Trophoblast cell (in vitro differentiated cells and primary cell): Measurements from ENCODE around the gene HFM1.

ENCODE experiments used
- DNase-seq, 2 donors: peaks; one replicate each; pipeline ENCODE4 v3.0.0-alpha.2; 2016
- H2AFZ ChIP-seq: 2 replicates; pipeline ENCODE4 v1.6.1; 2013; ENCODE audit warnings: low read length, moderate library complexity, mild to moderate bottlenecking; ENCODE audit not compliant: insufficient read depth, poor library complexity
- H2AK5ac ChIP-seq: 2 replicates; pipeline ENCODE4 v1.6.1; 2013; ENCODE audit warnings: mild to moderate bottlenecking, low read length
- H2BK120ac ChIP-seq: 2 replicates; pipeline ENCODE4 v1.6.1; 2013; ENCODE audit warnings: low read length, mild to moderate bottlenecking, moderate library complexity; ENCODE audit not compliant: insufficient read depth, poor library complexity
- H2BK12ac ChIP-seq: 2 replicates; pipeline ENCODE4 v1.6.1; 2013; ENCODE audit warnings: mild to moderate bottlenecking, low read length, moderate library complexity
- H2BK5ac ChIP-seq: 2 replicates; pipeline ENCODE4 v1.6.1; 2013; ENCODE audit warnings: low read length, low read depth, moderate library complexity, mild to moderate bottlenecking; ENCODE audit not compliant: poor library complexity
- H3K14ac ChIP-seq: 2 replicates; pipeline ENCODE4 v1.6.1; 2013; ENCODE audit warnings: mild to moderate bottlenecking, low read length
- H3K18ac ChIP-seq: 2 replicates; pipeline ENCODE4 v1.6.1; 2013; ENCODE audit warnings: mild to moderate bottlenecking, low read length
- H3K23ac ChIP-seq: 2 replicates; pipeline ENCODE4 v1.6.1; 2013; ENCODE audit warnings: low read length
- H3K27ac ChIP-seq: 2 replicates; pipeline ENCODE4 v1.5.1; 2013; ENCODE audit warnings: low read depth, mild to moderate bottlenecking, inconsistent platforms, low read length, moderate library complexity
- H3K27me3 ChIP-seq: 2 replicates; pipeline ENCODE4 v1.6.1; 2013; ENCODE audit warnings: inconsistent platforms, mild to moderate bottlenecking, low read length, moderate library complexity; ENCODE audit not compliant: insufficient read depth
- H3K36me3 ChIP-seq, 2 experiments: 1 replicate in 1 of 2; 2 replicates in 1 of 2; pipeline ENCODE4 v1.6.1; 2013; ENCODE audit warnings: low read length in 2 of 2, mild to moderate bottlenecking in 2 of 2, moderate library complexity in 1 of 2; ENCODE audit not compliant: insufficient read depth in 2 of 2, control insufficient read depth in 1 of 2
- H3K4ac ChIP-seq: 2 replicates; pipeline ENCODE4 v1.6.1; 2013; ENCODE audit warnings: low read depth, mild to moderate bottlenecking, low read length, moderate library complexity
- H3K4me1 ChIP-seq, 2 experiments: 1 replicate in 1 of 2; 2 replicates in 1 of 2; pipeline ENCODE4 v1.6.1; 2013; ENCODE audit warnings: low read length in 2 of 2, mild to moderate bottlenecking in 2 of 2, moderate library complexity in 1 of 2; ENCODE audit not compliant: insufficient read depth in 2 of 2, control insufficient read depth in 1 of 2
- H3K4me2 ChIP-seq: 2 replicates; pipeline ENCODE4 v1.6.1; 2013; ENCODE audit warnings: inconsistent platforms, mild to moderate bottlenecking, low read length, moderate library complexity
- H3K4me3 ChIP-seq: 2 replicates; pipeline ENCODE4 v1.5.1; 2013; ENCODE audit warnings: mild to moderate bottlenecking, low read depth, low read length, inconsistent platforms
- H3K79me1 ChIP-seq: one replicate; pipeline ENCODE4 v1.6.1; 2013; ENCODE audit warnings: low read length
- H3K79me2 ChIP-seq: 2 replicates; pipeline ENCODE4 v1.6.1; 2013; ENCODE audit warnings: low read length, mild to moderate bottlenecking; ENCODE audit not compliant: control insufficient read depth, insufficient read depth, poor library complexity
- H3K9ac ChIP-seq: 2 replicates; pipeline ENCODE4 v1.6.1; 2013; ENCODE audit warnings: mild to moderate bottlenecking, low read length
- H3K9me3 ChIP-seq: 2 replicates; pipeline ENCODE4 v1.6.1; 2013; ENCODE audit warnings: low read depth, mild to moderate bottlenecking, control low read depth, inconsistent platforms, low read length; ENCODE audit not compliant: insufficient read depth
- H4K12ac ChIP-seq: 2 replicates; pipeline ENCODE4 v1.6.1; 2013; ENCODE audit warnings: low read depth, mild to moderate bottlenecking, low read length, moderate library complexity
- H4K8ac ChIP-seq: 2 replicates; pipeline ENCODE4 v1.6.1; 2013; ENCODE audit warnings: low read depth, mild to moderate bottlenecking, low read length, moderate library complexity
- H4K91ac ChIP-seq: one replicate; pipeline ENCODE4 v1.6.1; 2013; ENCODE audit warnings: low read depth, mild to moderate bottlenecking, low read length, moderate library complexity
- WGBS: extraction: QIAGEN DNeasy Blood & Tissue Kit; methylation state at CpG from one replicate; pipeline ENCODE4 v1.1.7; 2013; ENCODE audit warnings: missing lambda C conversion rate; ENCODE audit not compliant: insufficient read length, insufficient coverage; ENCODE audit errors: extremely low coverage; 5-methylcytosine and 5-hydroxymethylcytosine counted together

HFM1 gene

GRCh38 chr1:91245435-91245834 is 159.2 kb downstream of the HFM1 start:
- Histone ChIP-seq H4K8ac (no peak overlapping the region), H4K12ac (no peak overlapping the region), H3K27me3 (no peaks in the 10 kb centered on the region), H3K23ac (no peak overlapping the region), H2BK120ac (no peak overlapping the region), H3K4ac (no peak overlapping the region), H2AFZ (no peak overlapping the region), H3K27ac (no peak overlapping the region), H2AK5ac (no peak overlapping the region), H3K9ac (no peak overlapping the region), H3K4me2 (no peak overlapping the region), H3K4me1 (peaks cover 3 to 4% of the 10 kb centered on the region in 2 experiments), H2BK12ac (no peak overlapping the region), H3K36me3 (no peaks in the 10 kb centered on the region), H3K79me1 (no peaks in the 10 kb centered on the region), H3K79me2 (no peaks in the 10 kb centered on the region), H2BK5ac (no peak overlapping the region), H3K18ac (no peak overlapping the region), H3K4me3 (no peak overlapping the region), H3K14ac (no peak overlapping the region), H3K9me3 (no peaks in the 10 kb centered on the region), H4K91ac (no peak overlapping the region)
- WGBS, result no CpG with 5 or more reads among the region's 3 CpGs
- DNase-seq, result no peak

GRCh38 chr1:91244737-91245136 is 159.9 kb downstream of the HFM1 start:
- Histone ChIP-seq H3K4me3 (no peak overlapping the region), H3K27me3 (no peaks in the 10 kb centered on the region), H4K8ac (no peak overlapping the region), H3K79me2 (no peaks in the 10 kb centered on the region), H3K36me3 (no peaks in the 10 kb centered on the region), H3K4me1 (peaks cover 3 to 4% of the 10 kb centered on the region in 2 experiments), H2AK5ac (no peak overlapping the region), H3K79me1 (no peaks in the 10 kb centered on the region), H3K18ac (no peak overlapping the region), H3K4me2 (no peak overlapping the region), H3K9me3 (no peaks in the 10 kb centered on the region), H4K12ac (no peak overlapping the region), H2BK12ac (no peak overlapping the region), H3K27ac (no peak overlapping the region), H3K4ac (no peak overlapping the region), H2BK5ac (no peak overlapping the region), H3K9ac (no peak overlapping the region), H2AFZ (no peak overlapping the region), H3K14ac (no peak overlapping the region), H4K91ac (no peak overlapping the region), H3K23ac (no peak overlapping the region), H2BK120ac (no peak overlapping the region)
- no CpG with 5 or more reads among the region's 2 CpGs for WGBS
- no peak for DNase-seq

- Histone ChIP-seq H2BK120ac (no peak overlapping the region), H3K18ac (no peak overlapping the region), H4K12ac (no peak overlapping the region), H4K8ac (no peak overlapping the region), H2AFZ (no peak overlapping the region), H2AK5ac (no peak overlapping the region), H3K27ac (peak overlapping the region; percentile 49), H3K79me2 (no peaks in the 10 kb centered on the region), H3K9me3 (no peaks in the 10 kb centered on the region), H3K4me1 (peaks cover 3 to 4% of the 10 kb centered on the region in 2 experiments), H3K79me1 (no peaks in the 10 kb centered on the region), H2BK5ac (no peak overlapping the region), H3K4me2 (peak overlapping the region; percentile 11), H3K23ac (no peak overlapping the region), H3K27me3 (no peaks in the 10 kb centered on the region), H3K36me3 (no peaks in the 10 kb centered on the region), H3K4me3 (no peak overlapping the region), H3K9ac (no peak overlapping the region), H3K4ac (no peak overlapping the region), H4K91ac (no peak overlapping the region), H2BK12ac (no peak overlapping the region), H3K14ac (no peak overlapping the region)
- peak; percentile 52 to 94 for DNase-seq
These were observed 161.5 kb downstream of the HFM1 start for GRCh38 chr1:91243171-91243570.

- H3K79me1 ChIP-seq, result no peaks in the 10 kb centered on the region
- H3K18ac ChIP-seq, result no peak overlapping the region
- no peak overlapping the region for H4K8ac ChIP-seq
- no peak overlapping the region for H2BK5ac ChIP-seq
- peak; percentile 64 to 90 for DNase-seq
- no peak overlapping the region for H2BK12ac ChIP-seq
- no peak overlapping the region for H2AK5ac ChIP-seq
- H3K4me3 ChIP-seq, result no peak overlapping the region
- no peak overlapping the region for H3K4ac ChIP-seq
- no peaks in the 10 kb centered on the region for H3K27me3 ChIP-seq
- no peak overlapping the region for H4K91ac ChIP-seq
- no CpG with 5 or more reads among the region's 1 CpG for WGBS
- no peak overlapping the region for H4K12ac ChIP-seq
- H3K27ac ChIP-seq, result no peak overlapping the region
- no peaks in the 10 kb centered on the region for H3K36me3 ChIP-seq
- no peak overlapping the region for H3K4me2 ChIP-seq
- H3K9ac ChIP-seq, result no peak overlapping the region
- H3K14ac ChIP-seq, result no peak overlapping the region
- no peaks in the 10 kb centered on the region for H3K9me3 ChIP-seq
- H3K79me2 ChIP-seq, result no peaks in the 10 kb centered on the region
- no peak overlapping the region for H2AFZ ChIP-seq
- no peak overlapping the region for H3K23ac ChIP-seq
- no peak overlapping the region for H2BK120ac ChIP-seq
- H3K4me1 ChIP-seq, result no peaks in the 10 kb centered on the region
These were observed 170.5 kb downstream of the HFM1 start for GRCh38 chr1:91234181-91234580.
